GM23338 (cell line): Measurements from ENCODE around the gene GCG. TPM values are rescaled to one million over a fixed set of nuclear protein-coding genes. Genes with fewer than 3 reads are reported as not detected.

Source experiments
- ATAC-seq: fragments of 200-7000 bp; cut with Tn5 transposase; 3 replicates; pipeline ENCODE4 v1.9.1; 2020
- DNase-seq: peaks from one replicate; pipeline ENCODE4 v3.0.0-alpha.2; 2015; ENCODE audit warnings: low spot score
- H2AFZ ChIP-seq: fragments of 200-600 bp; sonication (generic); 2 replicates; pipeline ENCODE4 v1.8.0; 2016; ENCODE audit warnings: antibody characterized with exemption, mild to moderate bottlenecking, moderate library complexity
- H3F3A ChIP-seq: fragments of 200-600 bp; sonication (generic); replicated peaks from 2 replicates; pipeline ENCODE4 v1.8.0; 2017; ENCODE audit warnings: antibody characterized with exemption, mixed run types, low read depth
- H3K27ac ChIP-seq: fragments of 200-600 bp; sonication (generic); 2 replicates; pipeline ENCODE4 v1.6.1; 2016; ENCODE audit warnings: low read depth
- H3K27me3 ChIP-seq: fragments of 200-600 bp; sonication (generic); 2 replicates; pipeline ENCODE4 v1.8.0; 2016; ENCODE audit warnings: mild to moderate bottlenecking, mixed run types, moderate library complexity; ENCODE audit not compliant: insufficient read depth
- H3K36me3 ChIP-seq: fragments of 200-600 bp; sonication (generic); 2 replicates; pipeline ENCODE4 v1.8.0; 2016; ENCODE audit warnings: mild to moderate bottlenecking; ENCODE audit not compliant: insufficient read depth
- H3K4me1 ChIP-seq: fragments of 200-600 bp; sonication (generic); 2 replicates; pipeline ENCODE4 v1.8.0; 2016; ENCODE audit warnings: mild to moderate bottlenecking, moderate library complexity; ENCODE audit not compliant: insufficient read depth
- H3K4me2 ChIP-seq: fragments of 200-600 bp; sonication (generic); 2 replicates; pipeline ENCODE4 v1.7.1; 2017; ENCODE audit warnings: mixed run types
- H3K4me3 ChIP-seq: fragments of 200-600 bp; sonication (generic); 2 replicates; pipeline ENCODE4 v1.6.1; 2016; ENCODE audit warnings: mixed run types
- H3K79me2 ChIP-seq: fragments of 200-600 bp; sonication (generic); replicated peaks from 2 replicates; pipeline ENCODE4 v1.8.0; 2017; ENCODE audit warnings: mild to moderate bottlenecking; ENCODE audit not compliant: insufficient read depth
- H3K9me2 ChIP-seq: fragments of 200-600 bp; sonication (generic); 2 replicates; pipeline ENCODE4 v1.8.0; 2017; ENCODE audit not compliant: insufficient read depth
- H4K20me1 ChIP-seq: fragments of 200-600 bp; sonication (generic); replicated peaks from 2 replicates; pipeline ENCODE4 v1.8.0; 2017; ENCODE audit warnings: mild to moderate bottlenecking; ENCODE audit not compliant: insufficient read depth
- H3K27ac Mint-ChIP-seq: 2 replicates; pipeline ENCODE4 v1.8.0; 2020; ENCODE audit warnings: inconsistent platforms, mild to moderate bottlenecking, moderate library complexity, mixed read lengths
- H3K27me3 Mint-ChIP-seq: 3 replicates; pipeline ENCODE4 v1.8.0; 2022; ENCODE audit warnings: low read depth, mild to moderate bottlenecking, moderate library complexity, mixed read lengths, inconsistent platforms; ENCODE audit not compliant: insufficient read depth, poor library complexity
- H3K36me3 Mint-ChIP-seq: 3 replicates; pipeline ENCODE4 v1.8.0; 2021; ENCODE audit warnings: low read depth, mild to moderate bottlenecking, inconsistent platforms, moderate library complexity, mixed read lengths
- H3K4me1 Mint-ChIP-seq: 3 replicates; pipeline ENCODE4 v1.8.0; 2020; ENCODE audit warnings: mild to moderate bottlenecking, inconsistent platforms, mixed read lengths
- H3K4me3 Mint-ChIP-seq: 3 replicates; pipeline ENCODE4 v1.8.0; 2021; ENCODE audit warnings: moderate library complexity, mild to moderate bottlenecking, inconsistent platforms, mixed read lengths
- H3K9me3 Mint-ChIP-seq: 3 replicates; pipeline ENCODE4 v1.8.0; 2020; ENCODE audit warnings: moderate library complexity, mild to moderate bottlenecking, inconsistent platforms, mixed read lengths
- CTCF ChIP-seq, 2 experiments: fragments of 200-600 bp in 1 of 2; sonication (generic) in 1 of 2; conservative IDR thresholded peaks; 2 replicates each; pipeline versions ENCODE4 v1.5.1 to v1.6.1; 2016 to 2017; ENCODE audit warnings: antibody characterized with exemption in 2 of 2, low read depth in 2 of 2, mild to moderate bottlenecking in 2 of 2, moderate library complexity in 1 of 2
- ETS1 ChIP-seq: IDR thresholded peaks from 2 replicates; pipeline ENCODE4 v1.6.1; 2016; ENCODE audit warnings: antibody characterized with exemption
- EZH2 ChIP-seq: fragments of 200-600 bp; sonication (generic); IDR thresholded peaks from one replicate; pipeline ENCODE4 v1.8.0; 2017; ENCODE audit warnings: antibody characterized with exemption, mild to moderate bottlenecking, low read depth; ENCODE audit not compliant: unreplicated experiment
- EZH2phosphoT487 ChIP-seq: fragments of 200-600 bp; sonication (generic); IDR thresholded peaks from one replicate; pipeline ENCODE4 v1.8.1; 2018; ENCODE audit warnings: antibody characterized with exemption; ENCODE audit not compliant: unreplicated experiment
- STAT1 ChIP-seq: IDR thresholded peaks from one replicate; pipeline ENCODE4 v1.6.1; 2016; ENCODE audit warnings: antibody characterized with exemption; ENCODE audit not compliant: unreplicated experiment
- ZNF114 ChIP-seq: fragments of 250-450 bp; sonication (Bioruptor Pico); IDR thresholded peaks from 2 replicates; pipeline ENCODE4 v1.5.0; 2020; ENCODE audit warnings: mild to moderate bottlenecking, moderate library complexity
- ZNF331 ChIP-seq: fragments of 250-450 bp; sonication (Bioruptor Pico); IDR thresholded peaks from 2 replicates; pipeline ENCODE4 v1.5.0; 2020; ENCODE audit warnings: low read depth, mild to moderate bottlenecking, moderate library complexity
- ZNF462 ChIP-seq: fragments of 250-450 bp; sonication (Bioruptor Pico); IDR thresholded peaks from 2 replicates; pipeline ENCODE4 v1.5.0; 2020; ENCODE audit warnings: mild to moderate bottlenecking, moderate library complexity
- polyA plus RNA-seq: library from polyadenylated mRNA; unstranded; fragments of >200 nt; fragmentation: Nextera tagmentation; extraction: Ambion mirVana; gene quantifications from 2 replicates; pipeline ENCODE4 v1.2.1, GENCODE V29; 2016
- total RNA-seq: library from RNA; depleted of rRNA; stranded (reverse); fragments of >200 nt; shearing (Covaris generic); gene quantifications from 2 replicates; pipeline ENCODE4 v1.2.3, GENCODE V29; 2014

GCG gene
- total and polyA plus RNA-seq, 2 experiments from 2014 or later: not detected

GRCh38 chr2:162185541-162186232 is 33.6 kb upstream of the GCG start (continued):
- no peak for TF ChIP-seq ZNF462 (CRISPR knock-in tag)
- no peak for TF ChIP-seq ZNF114 (CRISPR knock-in tag)
- no peak for TF ChIP-seq CTCF (conservative IDR thresholded peaks at IDR 0.05; ENCODE audit: low read depth in 2 of 2)

GRCh38 chr2:162184821-162185450 is 32.9 kb upstream of the GCG start:
- Histone ChIP-seq H2AFZ (no peak overlapping the region), H3K4me1 (no peaks in the 10 kb centered on the region), H3K4me2 (no peak overlapping the region), H3K27me3 (no peaks in the 10 kb centered on the region), H3K36me3 (no peaks in the 10 kb centered on the region), H3K4me3 (no peak overlapping the region), H3K79me2 (no peaks in the 10 kb centered on the region), H3K9me2 (no peaks in the 10 kb centered on the region), H3K27ac (no peak overlapping the region), H4K20me1 (no peaks in the 10 kb centered on the region), H3F3A (no peaks in the 10 kb centered on the region)
- no peaks in the 10 kb centered on the region for H3K36me3 Mint-ChIP-seq
- no peak for ATAC-seq
- H3K27me3 Mint-ChIP-seq: no peaks in the 10 kb centered on the region
- no peak for DNase-seq
- no peak overlapping the region for H3K4me3 Mint-ChIP-seq
- no peaks in the 10 kb centered on the region for H3K9me3 Mint-ChIP-seq
- peaks cover 12% of the 10 kb centered on the region for H3K4me1 Mint-ChIP-seq
- H3K27ac Mint-ChIP-seq: no peak overlapping the region
- TF ChIP-seq CTCF (conservative IDR thresholded peaks at IDR 0.05; ENCODE audit: low read depth in 2 of 2) (no peak), ETS1 (no peak), EZH2 (no peak), EZH2phosphoT487 (no peak), STAT1 (no peak), ZNF331 (no peak)
